Keratinocyte (primary cell): Measurements from ENCODE around the gene CHRNG. TPM values are rescaled to one million over a fixed set of nuclear protein-coding genes. Genes with fewer than 3 reads are reported as not detected.

ENCODE experiments used
- DNase-seq: peaks from one replicate; pipeline ENCODE4 v3.0.0-alpha.2; 2011; ENCODE audit warnings: low read depth, missing footprints, low spot score
- FAIRE-seq: peaks from 2 replicates; lab custom pipeline; 2011; peaks lifted over from hg19 to GRCh38; lab: Jason Lieb, UNC
- H2AFZ ChIP-seq: 2 replicates; pipeline ENCODE4 v1.6.0; 2012; ENCODE audit warnings: low read length, control low read depth, inconsistent platforms; ENCODE audit not compliant: control insufficient read depth
- H3K27ac ChIP-seq: 2 replicates; pipeline ENCODE4 v1.5.1; 2011; ENCODE audit warnings: low read length; ENCODE audit not compliant: control insufficient read depth, insufficient read depth
- H3K27me3 ChIP-seq: 3 replicates; pipeline ENCODE4 v1.6.0; 2011; ENCODE audit warnings: low read length; ENCODE audit not compliant: control insufficient read depth, insufficient read depth; ENCODE audit errors: extremely low read depth
- H3K36me3 ChIP-seq, 2 experiments: 2 replicates in 1 of 2; 3 replicates in 1 of 2; pipeline ENCODE4 v1.5.1; 2011; ENCODE audit warnings: low read length in 2 of 2, mild to moderate bottlenecking in 1 of 2; ENCODE audit not compliant: control insufficient read depth in 2 of 2, insufficient read depth in 2 of 2; ENCODE audit errors: extremely low read depth in 1 of 2
- H3K4me1 ChIP-seq: 3 replicates; pipeline ENCODE4 v1.5.1; 2011; ENCODE audit warnings: low read length; ENCODE audit not compliant: control insufficient read depth, insufficient read depth; ENCODE audit errors: extremely low read depth
- H3K4me2 ChIP-seq: 3 replicates; pipeline ENCODE4 v1.6.0; 2011; ENCODE audit warnings: low read depth, low read length; ENCODE audit not compliant: control insufficient read depth, insufficient read depth; ENCODE audit errors: extremely low read depth
- H3K4me3 ChIP-seq, 3 experiments: fragments of 200-600 bp in 1 of 3; sonication (generic) in 1 of 3; 2 replicates in 2 of 3; 3 replicates in 1 of 3; pipeline ENCODE4 v1.5.1; 2011 to 2016; ENCODE audit warnings: low read length in 3 of 3, mild to moderate bottlenecking in 3 of 3, control low read depth in 2 of 3, inconsistent platforms in 1 of 3, low read depth in 1 of 3, mixed read lengths in 1 of 3, mixed run types in 1 of 3, moderate library complexity in 1 of 3; ENCODE audit not compliant: control insufficient read depth in 2 of 3, insufficient read depth in 2 of 3; ENCODE audit errors: extremely low read depth in 1 of 3
- H3K79me2 ChIP-seq: 2 replicates; pipeline ENCODE4 v1.6.0; 2012; ENCODE audit warnings: low read length; ENCODE audit not compliant: control insufficient read depth, insufficient read depth
- H3K9ac ChIP-seq: 3 replicates; pipeline ENCODE4 v1.6.0; 2011; ENCODE audit warnings: low read length; ENCODE audit not compliant: control insufficient read depth, insufficient read depth; ENCODE audit errors: extremely low read depth
- H3K9me1 ChIP-seq: 3 replicates; pipeline ENCODE4 v1.6.0; 2011; ENCODE audit warnings: low read length; ENCODE audit not compliant: control insufficient read depth, insufficient read depth; ENCODE audit errors: extremely low read depth
- H3K9me3 ChIP-seq: 2 replicates; pipeline ENCODE4 v1.5.1; 2012; ENCODE audit warnings: low read depth, low read length; ENCODE audit not compliant: control insufficient read depth
- H4K20me1 ChIP-seq: 3 replicates; pipeline ENCODE4 v1.6.0; 2011; ENCODE audit warnings: low read length; ENCODE audit not compliant: control insufficient read depth, insufficient read depth; ENCODE audit errors: extremely low read depth
- CTCF ChIP-seq, 3 experiments: IDR thresholded peaks in 1 of 3; conservative IDR thresholded peaks in 1 of 3; optimal IDR thresholded peaks in 1 of 3; 2 replicates in 2 of 3; 3 replicates in 1 of 3; pipeline versions ENCODE3 to v1.5.1; 2011; ENCODE audit warnings: low read length in 3 of 3, mild to moderate bottlenecking in 3 of 3, moderate library complexity in 2 of 3, control low read depth in 1 of 3, inconsistent platforms in 1 of 3; ENCODE audit not compliant: insufficient read depth in 2 of 3; ENCODE audit errors: extremely low read depth in 1 of 3
- EZH2 ChIP-seq: IDR thresholded peaks from one replicate; pipeline ENCODE4 v1.6.1; 2012; ENCODE audit warnings: inconsistent platforms, mild to moderate bottlenecking, low read length, moderate library complexity
- dilution Hi-C: fragments of 300-500 bp; cut with MboI; formaldehyde crosslinking; loops from one replicate; pipeline ENCODE4 v1.7.0; 2020; ENCODE audit warnings: low sequenced_read_pairs; ENCODE audit not compliant: extremely low pct_ligation_motif_present
- polyA plus RNA-seq, 5 experiments: library from polyadenylated mRNA; depleted of rRNA in 3 of 5; stranded (reverse) in 3 of 5; stranded (forward) in 1 of 5; unstranded in 1 of 5; fragments of >200 nt; gene quantifications; 1 replicate in 1 of 5; 2 replicates in 3 of 5; 3 replicates in 1 of 5; pipeline versions ENCODE4 v1.2.1 to v1.2.3, GENCODE V29; 2011 to 2012; ENCODE audit warnings: missing spikeins in 2 of 5, low read depth in 1 of 5, low replicate concordance in 1 of 5

Gene CHRNG
- polyA plus RNA-seq, 1 donor (not counting 4 experiments of a cell fraction or from before 2014, with no cell fraction given) = not detected

DNA sequence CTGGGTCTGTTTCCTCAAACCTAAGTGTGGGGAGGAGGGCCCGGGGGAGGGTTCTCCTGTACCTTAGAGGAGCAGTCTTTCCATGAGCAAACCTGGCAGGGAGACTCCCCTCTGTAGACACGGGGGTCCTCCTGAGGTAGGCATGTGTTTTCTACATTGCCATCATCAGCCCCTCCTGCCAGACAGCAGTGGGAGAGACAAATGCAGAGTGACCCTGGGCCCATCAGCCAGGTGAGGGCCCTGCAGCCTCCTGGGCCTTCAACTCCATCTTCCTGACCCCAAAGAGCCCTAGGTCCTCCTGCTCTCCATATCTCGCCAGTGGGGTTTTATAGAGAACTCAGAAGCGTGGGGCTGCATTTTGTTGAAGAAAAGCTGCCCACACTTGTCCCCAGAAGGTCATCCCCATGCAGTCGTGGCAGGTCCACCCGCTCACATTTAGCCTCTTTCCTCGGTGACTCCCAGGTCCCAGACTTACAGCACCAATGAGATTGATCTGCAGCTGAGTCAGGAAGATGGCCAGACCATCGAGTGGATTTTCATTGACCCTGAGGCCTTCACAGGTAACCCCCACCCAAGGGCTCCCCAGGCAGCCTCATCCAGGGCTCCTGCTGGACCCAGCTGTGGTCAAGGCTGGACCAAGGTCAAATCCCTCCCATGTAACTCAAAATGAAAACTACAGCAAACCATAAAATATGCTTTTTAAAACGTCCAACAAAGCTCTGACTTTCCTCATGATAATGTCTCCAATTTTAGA lies 2.6 kb downstream of the CHRNG start:
- no peaks in the 10 kb centered on the region for H3K9me3 ChIP-seq
- H3K36me3 ChIP-seq = peaks cover 0 to 8% of the 10 kb centered on the region in 2 experiments
- FAIRE-seq = no peak
- no peak overlapping the region for H3K4me2 ChIP-seq
- no peak overlapping the region for H3K27ac ChIP-seq
- H3K79me2 ChIP-seq = peaks cover 2% of the 10 kb centered on the region
- TF ChIP-seq CTCF (optimal IDR thresholded peaks at IDR 0.05 in 1 of 3, IDR thresholded peaks at IDR 0.05 in 1 of 3, conservative IDR thresholded peaks at IDR 0.05 in 1 of 3; ENCODE audit: extremely low read depth in 1 of 3, insufficient read depth in 2 of 3, low read length in 3 of 3) (no peak), EZH2 (no peak)
- DNase-seq = no peak
- no peaks in the 10 kb centered on the region for H3K9me1 ChIP-seq
- no peak overlapping the region for H3K9ac ChIP-seq
- no peak overlapping the region for H2AFZ ChIP-seq
- dilution Hi-C loops = no loop called here
- peaks cover 3% of the 10 kb centered on the region for H3K4me1 ChIP-seq
- H3K4me3 ChIP-seq = no peak overlapping the region
- peaks cover 8% of the 10 kb centered on the region for H4K20me1 ChIP-seq
- H3K27me3 ChIP-seq = no peaks in the 10 kb centered on the region

DNA sequence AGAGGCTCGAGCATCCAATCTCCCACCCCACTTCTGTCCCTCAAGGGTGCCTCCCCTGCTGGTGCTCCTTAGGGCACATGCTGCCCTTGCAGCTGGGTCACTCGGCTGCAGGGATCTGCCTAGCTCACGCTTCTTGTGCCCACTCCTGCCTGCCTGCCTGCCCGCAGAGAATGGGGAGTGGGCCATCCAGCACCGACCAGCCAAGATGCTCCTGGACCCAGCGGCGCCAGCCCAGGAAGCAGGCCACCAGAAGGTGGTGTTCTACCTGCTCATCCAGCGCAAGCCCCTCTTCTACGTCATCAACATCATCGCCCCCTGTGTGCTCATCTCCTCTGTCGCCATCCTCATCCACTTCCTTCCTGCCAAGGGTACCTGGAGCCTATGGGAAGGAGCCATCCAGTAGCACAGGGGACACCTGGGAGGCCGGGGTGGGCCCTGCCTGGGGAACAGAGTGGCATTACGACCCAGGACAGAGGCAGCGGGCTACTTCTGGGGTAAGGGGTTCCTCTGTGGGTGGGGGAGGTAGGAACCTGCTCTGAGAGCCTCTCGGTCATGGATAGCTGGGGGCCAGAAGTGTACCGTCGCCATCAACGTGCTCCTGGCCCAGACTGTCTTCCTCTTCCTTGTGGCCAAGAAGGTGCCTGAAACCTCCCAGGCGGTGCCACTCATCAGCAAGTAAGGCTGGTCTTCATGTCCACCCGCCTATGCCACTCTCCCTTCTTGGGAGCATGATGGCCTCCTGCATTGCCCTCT lies 3.4 kb downstream of the CHRNG start:
- FAIRE-seq (no peak), DNase-seq (no peak)
- H3K9me3 ChIP-seq = no peaks in the 10 kb centered on the region
- no peak overlapping the region for H3K27ac ChIP-seq
- H3K4me3 ChIP-seq = no peak overlapping the region
- H3K36me3 ChIP-seq = peaks cover 0 to 8% of the 10 kb centered on the region in 2 experiments
- peaks cover 5% of the 10 kb centered on the region for H3K79me2 ChIP-seq
- peaks cover 3% of the 10 kb centered on the region for H3K4me1 ChIP-seq
- dilution Hi-C loops = no loop called here
- no peaks in the 10 kb centered on the region for H3K27me3 ChIP-seq
- no peak for TF ChIP-seq CTCF (optimal IDR thresholded peaks at IDR 0.05 in 1 of 3, IDR thresholded peaks at IDR 0.05 in 1 of 3, conservative IDR thresholded peaks at IDR 0.05 in 1 of 3; ENCODE audit: extremely low read depth in 1 of 3, insufficient read depth in 2 of 3, low read length in 3 of 3)
- TF ChIP-seq EZH2 = no peak
- H4K20me1 ChIP-seq = peaks cover 8% of the 10 kb centered on the region
- H3K9me1 ChIP-seq = no peaks in the 10 kb centered on the region
- H3K9ac ChIP-seq = no peak overlapping the region
- H3K4me2 ChIP-seq = no peak overlapping the region
- H2AFZ ChIP-seq = no peak overlapping the region
